ENCODE data around the gene IL16.

GRCh38 chr15:81174792-81175327, 21.8 kb upstream of the IL16 start:
- TF ChIP-seq POLR2AphosphoS5 (IDR thresholded peaks at IDR 0.05; ENCODE audit: borderline replicate concordance, low read depth, low read length) (no peak), EZH2 (IDR thresholded peaks at IDR 0.05) (no peak)

All from SK-N-MC (cell line).